Measurements from ENCODE around the gene TBL1X.

- no peak for TF ChIP-seq CTCF (IDR thresholded peaks at IDR 0.05)
- TF ChIP-seq POLR2A (IDR thresholded peaks at IDR 0.05): no peak
Observed at GRCh38 chrX:9542106-9542760, 77.4 kb downstream of the TBL1X start.

All from adrenal gland (tissue), 5 donors.